ENCODE data around the gene DUSP3.

DNA sequence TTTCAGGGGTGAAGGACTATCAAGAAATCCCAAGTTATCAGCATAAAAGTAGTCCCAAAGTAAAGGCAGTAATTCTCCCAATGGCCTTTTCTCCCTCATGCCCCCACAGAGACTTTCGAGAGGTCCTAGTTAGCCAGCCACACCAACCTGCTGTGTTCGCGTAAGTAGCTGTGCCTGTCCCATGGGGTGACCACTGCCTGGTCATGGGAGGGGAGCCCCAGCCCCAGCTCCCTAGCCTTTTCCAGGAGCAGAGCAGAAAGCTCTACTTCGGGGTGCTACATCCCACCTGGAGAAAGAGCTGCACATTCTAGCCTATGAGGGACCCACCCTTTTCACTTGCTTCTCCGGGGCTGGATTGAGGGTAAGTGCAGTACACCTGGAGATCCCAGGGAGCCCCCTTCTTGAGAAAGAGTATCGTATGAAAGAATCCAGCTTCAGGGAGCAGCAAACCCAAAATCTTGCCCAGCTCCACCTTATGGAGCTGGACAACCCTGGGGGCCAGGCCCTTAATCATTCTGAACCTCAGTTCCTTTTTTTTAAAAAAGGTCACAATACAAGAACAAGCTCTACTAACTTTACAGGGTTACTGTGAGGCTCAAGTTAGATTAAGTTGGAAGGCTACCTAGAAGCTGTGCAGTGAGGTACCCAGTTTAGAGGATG is 11.6 kb downstream of the DUSP3 start:
- TF ChIP-seq, protein P1, sequence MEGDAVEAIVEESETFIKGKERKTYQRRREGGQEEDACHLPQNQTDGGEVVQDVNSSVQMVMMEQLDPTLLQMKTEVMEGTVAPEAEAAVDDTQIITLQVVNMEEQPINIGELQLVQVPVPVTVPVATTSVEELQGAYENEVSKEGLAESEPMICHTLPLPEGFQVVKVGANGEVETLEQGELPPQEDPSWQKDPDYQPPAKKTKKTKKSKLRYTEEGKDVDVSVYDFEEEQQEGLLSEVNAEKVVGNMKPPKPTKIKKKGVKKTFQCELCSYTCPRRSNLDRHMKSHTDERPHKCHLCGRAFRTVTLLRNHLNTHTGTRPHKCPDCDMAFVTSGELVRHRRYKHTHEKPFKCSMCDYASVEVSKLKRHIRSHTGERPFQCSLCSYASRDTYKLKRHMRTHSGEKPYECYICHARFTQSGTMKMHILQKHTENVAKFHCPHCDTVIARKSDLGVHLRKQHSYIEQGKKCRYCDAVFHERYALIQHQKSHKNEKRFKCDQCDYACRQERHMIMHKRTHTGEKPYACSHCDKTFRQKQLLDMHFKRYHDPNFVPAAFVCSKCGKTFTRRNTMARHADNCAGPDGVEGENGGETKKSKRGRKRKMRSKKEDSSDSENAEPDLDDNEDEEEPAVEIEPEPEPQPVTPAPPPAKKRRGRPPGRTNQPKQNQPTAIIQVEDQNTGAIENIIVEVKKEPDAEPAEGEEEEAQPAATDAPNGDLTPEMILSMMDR (IDR thresholded peaks at IDR 0.05): no peak
- no peak for TF ChIP-seq POLR2A (IDR thresholded peaks at IDR 0.05)

All from uterus (tissue), 2 donors.